HepG2 (cell line): ENCODE measurements around the gene XXYLT1. TPM values are rescaled to one million over a fixed set of nuclear protein-coding genes. Genes with fewer than 3 reads are reported as not detected.
A peak's percentile ranks its signal among the peaks of the same experiment; 100 is the strongest.

Source experiments
- KDM2A ChIP-seq: sonication (generic); formaldehyde crosslinking; IDR thresholded peaks from 2 replicates; pipeline ENCODE4 v1.4.0; 2020; ENCODE audit warnings: low read depth, missing genetic modification reagents, borderline replicate concordance
- MYC ChIP-seq: sonication (generic); formaldehyde crosslinking; IDR thresholded peaks from 2 replicates; pipeline ENCODE4 v1.9.0; 2021; ENCODE audit warnings: missing genetic modification reagents, borderline replicate concordance
- NCOR1 ChIP-seq: fragments of 200-600 bp; sonication (generic); IDR thresholded peaks from 2 replicates; pipeline ENCODE4 v1.7.0; 2017; ENCODE audit warnings: antibody characterized with exemption, low read length, borderline replicate concordance
- REL ChIP-seq: sonication (generic); formaldehyde crosslinking; conservative IDR thresholded peaks from 2 replicates; pipeline ENCODE4 v1.8.0; 2022; ENCODE audit warnings: mild to moderate bottlenecking, missing genetic modification reagents, moderate library complexity
- SNAI1 ChIP-seq: sonication (generic); formaldehyde crosslinking; IDR thresholded peaks from 2 replicates; pipeline ENCODE4 v1.5.0; 2020; ENCODE audit warnings: mild to moderate bottlenecking, missing genetic modification reagents, borderline replicate concordance
- ZNF234 ChIP-seq: sonication (generic); formaldehyde crosslinking; conservative IDR thresholded peaks from 2 replicates; pipeline ENCODE4 v1.5.1; 2020; ENCODE audit warnings: mild to moderate bottlenecking, missing genetic modification reagents
- ZNF296 ChIP-seq: sonication (generic); formaldehyde crosslinking; conservative IDR thresholded peaks from 2 replicates; pipeline ENCODE4 v1.5.0; 2020; ENCODE audit warnings: mild to moderate bottlenecking, missing genetic modification reagents
- ZZZ3 ChIP-seq: sonication (generic); formaldehyde crosslinking; IDR thresholded peaks from 2 replicates; pipeline ENCODE4 v1.4.0; 2020; ENCODE audit warnings: missing genetic modification reagents, mild to moderate bottlenecking, borderline replicate concordance
- polyA plus RNA-seq, 8 experiments: library from polyadenylated mRNA; depleted of rRNA in 3 of 8; stranded (reverse) in 7 of 8; unstranded in 1 of 8; fragments of >200 nt; fragmentation: Illumina TruSeq in 4 of 8; extraction: Trizol in 4 of 8; gene quantifications; 2 replicates each; pipeline versions ENCODE4 v1.2.1 to v1.2.3, GENCODE V29; 2011 to 2016; ENCODE audit warnings: low read depth in 4 of 8, missing spikeins in 1 of 8, mixed read lengths in 1 of 8; ENCODE audit not compliant: insufficient read depth in 1 of 8
- total RNA-seq, 5 experiments: library from RNA; depleted of rRNA; stranded (reverse); fragments of >200 nt; fragmentation: Illumina TruSeq; extraction: Trizol; gene quantifications; 2 replicates each; pipeline ENCODE4 v1.2.3, GENCODE V29; 2016; ENCODE audit warnings: low read depth in 1 of 5
- TF ChIP-seq, protein P1 (sequence below): IDR thresholded peaks from 2 replicates; pipeline ENCODE4 v1.6.1; 2012; ENCODE audit warnings: low read depth, low read length, improper control_type of control experiment
- TF ChIP-seq, protein P2 (sequence below): sonication (generic); formaldehyde crosslinking; IDR thresholded peaks from 2 replicates; pipeline ENCODE4 v1.5.0; 2020; ENCODE audit warnings: missing genetic modification reagents
- TF ChIP-seq, protein P3 (sequence below): sonication (generic); formaldehyde crosslinking; IDR thresholded peaks from 2 replicates; pipeline ENCODE4 v1.4.0; 2020; ENCODE audit warnings: missing genetic modification reagents
- TF ChIP-seq, protein P4 (sequence below): sonication (generic); formaldehyde crosslinking; IDR thresholded peaks from 2 replicates; pipeline ENCODE4 v1.4.0; 2020; ENCODE audit warnings: missing genetic modification reagents
- TF ChIP-seq, protein P5 (sequence below): sonication (generic); formaldehyde crosslinking; IDR thresholded peaks from 2 replicates; pipeline ENCODE4 v1.8.0; 2022; ENCODE audit warnings: missing genetic modification reagents, mild to moderate bottlenecking, inconsistent platforms, borderline replicate concordance
- TF ChIP-seq, protein P6 (sequence below): sonication (generic); formaldehyde crosslinking; IDR thresholded peaks from 2 replicates; pipeline ENCODE4 v1.5.0; 2020; ENCODE audit warnings: mild to moderate bottlenecking, missing genetic modification reagents
- TF ChIP-seq, protein P7 (sequence below): sonication (generic); formaldehyde crosslinking; IDR thresholded peaks from 2 replicates; pipeline ENCODE4 v1.8.1; 2023; ENCODE audit warnings: mild to moderate bottlenecking, inconsistent platforms, moderate library complexity, missing genetic modification reagents, borderline replicate concordance

The XXYLT1 gene
- total and polyA plus RNA-seq, 2 of the 13 experiments (the other 11 are each of a cell fraction or from before 2014, with no cell fraction given), result 17.7 to 19.0 TPM

DNA sequence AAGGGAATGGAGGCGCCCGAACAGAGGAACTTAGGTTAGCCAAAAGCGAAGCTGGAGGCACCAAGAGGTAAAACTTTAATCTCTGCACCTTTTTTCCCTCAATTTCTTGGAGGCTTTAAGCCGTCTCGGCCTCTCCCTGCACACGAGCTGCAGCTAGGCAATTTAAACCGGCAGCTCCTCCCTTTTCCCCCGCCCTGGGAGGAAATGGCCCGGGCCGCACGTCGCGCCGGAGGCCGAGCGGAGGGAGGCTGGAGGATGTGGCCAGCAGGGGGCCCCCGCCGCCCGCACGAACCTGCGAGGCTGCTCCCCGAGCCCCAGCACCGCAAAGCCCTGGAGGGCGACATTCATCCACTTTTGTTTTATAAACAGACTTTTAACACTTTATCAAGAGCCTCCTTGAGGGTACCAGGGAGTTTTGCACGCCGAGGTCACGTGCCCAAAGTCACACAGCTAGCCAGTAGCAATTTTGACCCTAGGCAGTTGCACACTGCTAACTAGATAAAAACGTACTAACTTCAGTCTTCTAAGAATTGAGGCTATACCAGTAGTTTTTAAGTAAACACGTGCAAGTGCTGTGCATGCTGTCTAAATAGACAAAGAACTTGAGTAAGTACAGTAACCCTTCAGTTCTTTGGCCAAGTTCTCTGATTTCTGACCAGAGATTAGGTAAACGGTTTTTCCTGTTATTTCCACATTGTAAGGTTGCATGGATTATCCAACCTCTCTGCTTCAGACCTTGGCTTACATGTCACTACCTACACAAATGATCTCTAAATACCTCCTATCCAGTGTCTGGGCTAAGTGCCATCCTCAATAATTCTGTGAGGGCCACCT is 668 bp upstream of the XXYLT1 start (continued):
- TF ChIP-seq, protein P1, sequence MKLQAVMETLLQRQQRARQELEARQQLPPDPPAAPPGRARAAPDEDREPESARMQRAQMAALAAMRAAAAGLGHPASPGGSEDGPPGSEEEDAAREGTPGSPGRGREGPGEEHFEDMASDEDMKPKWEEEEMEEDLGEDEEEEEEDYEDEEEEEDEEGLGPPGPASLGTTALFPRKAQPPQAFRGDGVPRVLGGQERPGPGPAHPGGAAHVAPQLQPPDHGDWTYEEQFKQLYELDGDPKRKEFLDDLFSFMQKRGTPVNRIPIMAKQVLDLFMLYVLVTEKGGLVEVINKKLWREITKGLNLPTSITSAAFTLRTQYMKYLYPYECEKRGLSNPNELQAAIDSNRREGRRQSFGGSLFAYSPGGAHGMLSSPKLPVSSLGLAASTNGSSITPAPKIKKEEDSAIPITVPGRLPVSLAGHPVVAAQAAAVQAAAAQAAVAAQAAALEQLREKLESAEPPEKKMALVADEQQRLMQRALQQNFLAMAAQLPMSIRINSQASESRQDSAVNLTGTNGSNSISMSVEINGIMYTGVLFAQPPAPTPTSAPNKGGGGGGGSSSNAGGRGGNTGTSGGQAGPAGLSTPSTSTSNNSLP, result no peak
- TF ChIP-seq, protein P2, sequence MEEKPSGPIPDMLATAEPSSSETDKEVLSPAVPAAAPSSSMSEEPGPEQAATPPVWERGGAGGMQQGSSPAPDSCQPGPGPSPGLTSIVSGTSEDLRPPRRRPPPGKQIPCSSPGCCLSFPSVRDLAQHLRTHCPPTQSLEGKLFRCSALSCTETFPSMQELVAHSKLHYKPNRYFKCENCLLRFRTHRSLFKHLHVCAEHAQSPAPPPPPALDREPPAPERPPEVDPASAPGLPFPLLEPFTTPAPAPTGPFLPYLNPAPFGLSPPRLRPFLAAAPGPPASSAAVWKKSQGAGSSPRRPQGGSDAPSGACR (CRISPR knock-in tag), result peak; percentile 48; the same call in 1 of the 2 replicates
- no peak for TF ChIP-seq ZNF296 (CRISPR knock-in tag)
- TF ChIP-seq, protein P3, sequence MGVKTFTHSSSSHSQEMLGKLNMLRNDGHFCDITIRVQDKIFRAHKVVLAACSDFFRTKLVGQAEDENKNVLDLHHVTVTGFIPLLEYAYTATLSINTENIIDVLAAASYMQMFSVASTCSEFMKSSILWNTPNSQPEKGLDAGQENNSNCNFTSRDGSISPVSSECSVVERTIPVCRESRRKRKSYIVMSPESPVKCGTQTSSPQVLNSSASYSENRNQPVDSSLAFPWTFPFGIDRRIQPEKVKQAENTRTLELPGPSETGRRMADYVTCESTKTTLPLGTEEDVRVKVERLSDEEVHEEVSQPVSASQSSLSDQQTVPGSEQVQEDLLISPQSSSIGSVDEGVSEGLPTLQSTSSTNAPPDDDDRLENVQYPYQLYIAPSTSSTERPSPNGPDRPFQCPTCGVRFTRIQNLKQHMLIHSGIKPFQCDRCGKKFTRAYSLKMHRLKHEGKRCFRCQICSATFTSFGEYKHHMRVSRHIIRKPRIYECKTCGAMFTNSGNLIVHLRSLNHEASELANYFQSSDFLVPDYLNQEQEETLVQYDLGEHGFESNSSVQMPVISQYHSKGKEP, result no peak
- TF ChIP-seq, protein P4, sequence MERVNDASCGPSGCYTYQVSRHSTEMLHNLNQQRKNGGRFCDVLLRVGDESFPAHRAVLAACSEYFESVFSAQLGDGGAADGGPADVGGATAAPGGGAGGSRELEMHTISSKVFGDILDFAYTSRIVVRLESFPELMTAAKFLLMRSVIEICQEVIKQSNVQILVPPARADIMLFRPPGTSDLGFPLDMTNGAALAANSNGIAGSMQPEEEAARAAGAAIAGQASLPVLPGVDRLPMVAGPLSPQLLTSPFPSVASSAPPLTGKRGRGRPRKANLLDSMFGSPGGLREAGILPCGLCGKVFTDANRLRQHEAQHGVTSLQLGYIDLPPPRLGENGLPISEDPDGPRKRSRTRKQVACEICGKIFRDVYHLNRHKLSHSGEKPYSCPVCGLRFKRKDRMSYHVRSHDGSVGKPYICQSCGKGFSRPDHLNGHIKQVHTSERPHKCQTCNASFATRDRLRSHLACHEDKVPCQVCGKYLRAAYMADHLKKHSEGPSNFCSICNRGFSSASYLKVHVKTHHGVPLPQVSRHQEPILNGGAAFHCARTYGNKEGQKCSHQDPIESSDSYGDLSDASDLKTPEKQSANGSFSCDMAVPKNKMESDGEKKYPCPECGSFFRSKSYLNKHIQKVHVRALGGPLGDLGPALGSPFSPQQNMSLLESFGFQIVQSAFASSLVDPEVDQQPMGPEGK (CRISPR knock-in tag), result peak; percentile 64
- peak; percentile 24; the same call in 1 of the 2 replicates for TF ChIP-seq NCOR1
- no peak for TF ChIP-seq REL
- TF ChIP-seq, protein P5, sequence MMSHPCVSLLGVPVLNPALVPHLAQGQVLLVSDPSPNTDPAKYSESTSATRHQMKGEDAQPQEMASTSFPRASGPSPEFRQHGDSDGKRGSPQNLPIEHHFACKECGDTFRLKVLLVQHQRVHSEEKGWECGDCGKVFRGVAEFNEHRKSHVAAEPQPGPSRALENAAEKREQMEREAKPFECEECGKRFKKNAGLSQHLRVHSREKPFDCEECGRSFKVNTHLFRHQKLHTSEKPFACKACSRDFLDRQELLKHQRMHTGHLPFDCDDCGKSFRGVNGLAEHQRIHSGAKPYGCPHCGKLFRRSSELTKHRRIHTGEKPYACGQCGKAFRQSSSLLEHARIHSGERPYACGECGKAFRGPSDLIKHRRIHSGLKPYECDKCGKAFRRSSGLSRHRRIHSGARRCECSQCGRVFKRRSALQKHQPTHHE (CRISPR knock-in tag), result 0 out of 2 replicates have a peak, but pooled peaks have one; percentile 48
- TF ChIP-seq, protein P6, sequence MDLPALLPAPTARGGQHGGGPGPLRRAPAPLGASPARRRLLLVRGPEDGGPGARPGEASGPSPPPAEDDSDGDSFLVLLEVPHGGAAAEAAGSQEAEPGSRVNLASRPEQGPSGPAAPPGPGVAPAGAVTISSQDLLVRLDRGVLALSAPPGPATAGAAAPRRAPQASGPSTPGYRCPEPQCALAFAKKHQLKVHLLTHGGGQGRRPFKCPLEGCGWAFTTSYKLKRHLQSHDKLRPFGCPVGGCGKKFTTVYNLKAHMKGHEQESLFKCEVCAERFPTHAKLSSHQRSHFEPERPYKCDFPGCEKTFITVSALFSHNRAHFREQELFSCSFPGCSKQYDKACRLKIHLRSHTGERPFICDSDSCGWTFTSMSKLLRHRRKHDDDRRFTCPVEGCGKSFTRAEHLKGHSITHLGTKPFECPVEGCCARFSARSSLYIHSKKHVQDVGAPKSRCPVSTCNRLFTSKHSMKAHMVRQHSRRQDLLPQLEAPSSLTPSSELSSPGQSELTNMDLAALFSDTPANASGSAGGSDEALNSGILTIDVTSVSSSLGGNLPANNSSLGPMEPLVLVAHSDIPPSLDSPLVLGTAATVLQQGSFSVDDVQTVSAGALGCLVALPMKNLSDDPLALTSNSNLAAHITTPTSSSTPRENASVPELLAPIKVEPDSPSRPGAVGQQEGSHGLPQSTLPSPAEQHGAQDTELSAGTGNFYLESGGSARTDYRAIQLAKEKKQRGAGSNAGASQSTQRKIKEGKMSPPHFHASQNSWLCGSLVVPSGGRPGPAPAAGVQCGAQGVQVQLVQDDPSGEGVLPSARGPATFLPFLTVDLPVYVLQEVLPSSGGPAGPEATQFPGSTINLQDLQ, result no peak
- TF ChIP-seq, protein P7, sequence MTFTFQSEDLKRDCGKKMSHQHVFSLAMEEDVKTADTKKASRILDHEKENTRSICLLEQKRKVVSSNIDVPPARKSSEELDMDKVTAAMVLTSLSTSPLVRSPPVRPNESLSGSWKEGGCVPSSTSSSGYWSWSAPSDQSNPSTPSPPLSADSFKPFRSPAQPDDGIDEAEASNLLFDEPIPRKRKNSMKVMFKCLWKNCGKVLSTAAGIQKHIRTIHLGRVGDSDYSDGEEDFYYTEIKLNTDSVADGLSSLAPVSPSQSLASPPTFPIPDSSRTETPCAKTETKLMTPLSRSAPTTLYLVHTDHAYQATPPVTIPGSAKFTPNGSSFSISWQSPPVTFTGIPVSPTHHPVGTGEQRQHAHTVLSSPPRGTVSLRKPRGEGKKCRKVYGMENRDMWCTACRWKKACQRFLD (CRISPR knock-in tag), result no peak
- peak; percentile 96 for TF ChIP-seq KDM2A (CRISPR knock-in tag)
- peak; percentile 74; the same call in 1 of the 2 replicates for TF ChIP-seq MYC (CRISPR knock-in tag)
- TF ChIP-seq SNAI1 (CRISPR knock-in tag), result peak; percentile 60; the same call in 1 of the 2 replicates
- no peak for TF ChIP-seq ZNF234
- TF ChIP-seq ZZZ3 (CRISPR knock-in tag), result no peak; the same call in 1 of the 2 replicates
